ENCODE data around the gene STK32A. TPM values are rescaled to one million over a fixed set of nuclear protein-coding genes. Genes with fewer than 3 reads are reported as not detected.

STK32A gene
- polyA plus RNA-seq, 2 of the 4 experiments (the other 2 are of a cell fraction): 0.45 to 1.2 TPM

DNA sequence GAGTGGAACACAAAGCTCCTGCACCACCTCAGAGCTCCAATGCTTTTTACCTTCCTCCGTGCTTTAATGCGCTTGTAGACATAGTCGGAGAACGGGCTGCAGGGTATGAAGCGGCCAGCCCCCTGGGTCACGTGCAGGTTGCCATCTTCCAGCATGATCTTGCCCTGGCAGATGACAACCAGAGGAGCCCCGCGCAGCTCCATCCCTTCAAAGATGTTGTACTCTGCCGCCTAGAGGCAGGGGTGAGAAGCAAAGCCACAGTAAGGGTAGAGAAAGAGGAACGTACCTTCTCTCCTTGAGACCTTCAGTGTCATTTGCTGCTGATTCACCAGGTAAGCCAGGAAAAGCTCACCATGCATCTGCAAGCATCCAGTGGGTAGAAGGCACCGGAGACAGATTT, 162.8 kb downstream of the STK32A start:
- CTCF ChIA-PET: interaction anchor here (1.4 to 1.7 kb wide), 3 partner anchors 9 to 181 kb away, joined by 3 to 5 read pairs (median 3); no protein-coding TSS in a partner anchor
- 76% methylated on average over 11 of the region's 11 CpGs for WGBS (ENCODE audit: missing lambda C conversion rate)

DNA sequence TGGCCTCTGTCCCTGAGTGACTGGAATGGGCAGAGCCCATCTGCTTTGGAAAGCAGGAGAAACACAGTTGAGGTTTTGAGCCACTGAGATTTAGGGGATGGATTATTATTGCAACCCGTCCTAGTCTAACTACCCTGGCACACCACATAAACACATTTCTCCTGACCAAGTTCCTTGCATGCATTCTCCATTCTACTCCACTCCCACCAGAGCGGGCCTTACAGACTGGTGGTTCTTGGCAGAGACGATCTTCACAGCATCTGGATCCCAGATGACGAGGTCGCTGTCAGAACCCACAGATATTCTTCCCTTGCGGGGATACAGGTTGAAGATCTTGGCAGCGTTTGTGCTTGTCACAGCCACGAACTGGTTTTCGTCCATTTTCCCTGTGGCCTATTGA, 164.0 kb downstream of the STK32A start:
- ChIA-PET POLR2A (no interaction called here), CTCF (no interaction called here)
- FAIRE-seq: no peak
- 69% methylated on average over 9 of the region's 9 CpGs for WGBS (ENCODE audit: missing lambda C conversion rate)
- H3K4me3 ChIP-seq: no peak overlapping the region
- H3K4me1 ChIP-seq: peaks cover 6% of the 10 kb centered on the region
- ATAC-seq: no peak
- DNase-seq (ENCODE audit: low read depth in 1 of 2, low spot score in 1 of 2): no peak
- H3K4me2 ChIP-seq: no peak overlapping the region
- TF ChIP-seq JUN (IDR thresholded peaks at IDR 0.05) (no peak), ZFP36 (IDR thresholded peaks at IDR 0.05; ENCODE audit: borderline replicate concordance, partially characterized antibody) (no peak), MAFK (IDR thresholded peaks at IDR 0.05; ENCODE audit: partially characterized antibody) (no peak), FOSB (CRISPR knock-in tag; IDR thresholded peaks at IDR 0.05) (no peak)
- TF ChIP-seq, protein P1, sequence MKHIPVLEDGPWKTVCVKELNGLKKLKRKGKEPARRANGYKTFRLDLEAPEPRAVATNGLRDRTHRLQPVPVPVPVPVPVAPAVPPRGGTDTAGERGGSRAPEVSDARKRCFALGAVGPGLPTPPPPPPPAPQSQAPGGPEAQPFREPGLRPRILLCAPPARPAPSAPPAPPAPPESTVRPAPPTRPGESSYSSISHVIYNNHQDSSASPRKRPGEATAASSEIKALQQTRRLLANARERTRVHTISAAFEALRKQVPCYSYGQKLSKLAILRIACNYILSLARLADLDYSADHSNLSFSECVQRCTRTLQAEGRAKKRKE (CRISPR knock-in tag; IDR thresholded peaks at IDR 0.05; ENCODE audit: low read depth): no peak
- TF ChIP-seq, protein P2, sequence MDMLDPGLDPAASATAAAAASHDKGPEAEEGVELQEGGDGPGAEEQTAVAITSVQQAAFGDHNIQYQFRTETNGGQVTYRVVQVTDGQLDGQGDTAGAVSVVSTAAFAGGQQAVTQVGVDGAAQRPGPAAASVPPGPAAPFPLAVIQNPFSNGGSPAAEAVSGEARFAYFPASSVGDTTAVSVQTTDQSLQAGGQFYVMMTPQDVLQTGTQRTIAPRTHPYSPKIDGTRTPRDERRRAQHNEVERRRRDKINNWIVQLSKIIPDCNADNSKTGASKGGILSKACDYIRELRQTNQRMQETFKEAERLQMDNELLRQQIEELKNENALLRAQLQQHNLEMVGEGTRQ (IDR thresholded peaks at IDR 0.05): no peak
- TF ChIP-seq, protein P3, sequence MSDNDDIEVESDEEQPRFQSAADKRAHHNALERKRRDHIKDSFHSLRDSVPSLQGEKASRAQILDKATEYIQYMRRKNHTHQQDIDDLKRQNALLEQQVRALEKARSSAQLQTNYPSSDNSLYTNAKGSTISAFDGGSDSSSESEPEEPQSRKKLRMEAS (IDR thresholded peaks at IDR 0.05): no peak
- no peak overlapping the region for H3K27ac ChIP-seq
- no peaks in the 10 kb centered on the region for H3K9me3 ChIP-seq

More for the DNA sequence above, 162.8 kb downstream of the STK32A start:
- Histone ChIP-seq H3K4me2 (no peak overlapping the region), H3K4me3 (no peak overlapping the region), H3K27ac (no peak overlapping the region), H3K9me3 (no peaks in the 10 kb centered on the region), H3K4me1 (no peaks in the 10 kb centered on the region)
- DNase-seq (ENCODE audit: low read depth in 1 of 2, low spot score in 1 of 2) (peak in 1 of 2 experiments; percentile 23), ATAC-seq (peak; percentile 24 to 77; a peak in 3 of 6 replicates), FAIRE-seq (no peak)
- POLR2A ChIA-PET: no interaction called here
- TF ChIP-seq JUNB (IDR thresholded peaks at IDR 0.05) (no peak), POLR2AphosphoS2 (conservative IDR thresholded peaks at IDR 0.05; ENCODE audit: low read length) (no peak), NR3C1 (IDR thresholded peaks at IDR 0.05) (no peak), ZNF302 (CRISPR knock-in tag; IDR thresholded peaks at IDR 0.05) (no peak), SMC3 (IDR thresholded peaks at IDR 0.05) (no peak), HDAC2 (IDR thresholded peaks at IDR 0.05) (no peak), TP53 (CRISPR knock-in tag; IDR thresholded peaks at IDR 0.05) (no peak), MAZ (IDR thresholded peaks at IDR 0.05; ENCODE audit: borderline replicate concordance, low read depth, low read length) (no peak), ZSCAN20 (CRISPR knock-in tag; IDR thresholded peaks at IDR 0.05) (no peak), FOXS1 (CRISPR knock-in tag; IDR thresholded peaks at IDR 0.05) (no peak), FOSB (CRISPR knock-in tag; IDR thresholded peaks at IDR 0.05) (no peak), BHLHE40 (IDR thresholded peaks at IDR 0.05; ENCODE audit: low read depth, low read length) (no peak), NFE2L2 (conservative IDR thresholded peaks at IDR 0.05; ENCODE audit: low read length) (no peak), EHF (CRISPR knock-in tag; IDR thresholded peaks at IDR 0.05) (no peak), HOXB13 (CRISPR knock-in tag; IDR thresholded peaks at IDR 0.05; ENCODE audit: low read depth) (no peak), HEYL (CRISPR knock-in tag; IDR thresholded peaks at IDR 0.05) (no peak), KDM5A (IDR thresholded peaks at IDR 0.05) (no peak)
- TF ChIP-seq, protein P4, sequence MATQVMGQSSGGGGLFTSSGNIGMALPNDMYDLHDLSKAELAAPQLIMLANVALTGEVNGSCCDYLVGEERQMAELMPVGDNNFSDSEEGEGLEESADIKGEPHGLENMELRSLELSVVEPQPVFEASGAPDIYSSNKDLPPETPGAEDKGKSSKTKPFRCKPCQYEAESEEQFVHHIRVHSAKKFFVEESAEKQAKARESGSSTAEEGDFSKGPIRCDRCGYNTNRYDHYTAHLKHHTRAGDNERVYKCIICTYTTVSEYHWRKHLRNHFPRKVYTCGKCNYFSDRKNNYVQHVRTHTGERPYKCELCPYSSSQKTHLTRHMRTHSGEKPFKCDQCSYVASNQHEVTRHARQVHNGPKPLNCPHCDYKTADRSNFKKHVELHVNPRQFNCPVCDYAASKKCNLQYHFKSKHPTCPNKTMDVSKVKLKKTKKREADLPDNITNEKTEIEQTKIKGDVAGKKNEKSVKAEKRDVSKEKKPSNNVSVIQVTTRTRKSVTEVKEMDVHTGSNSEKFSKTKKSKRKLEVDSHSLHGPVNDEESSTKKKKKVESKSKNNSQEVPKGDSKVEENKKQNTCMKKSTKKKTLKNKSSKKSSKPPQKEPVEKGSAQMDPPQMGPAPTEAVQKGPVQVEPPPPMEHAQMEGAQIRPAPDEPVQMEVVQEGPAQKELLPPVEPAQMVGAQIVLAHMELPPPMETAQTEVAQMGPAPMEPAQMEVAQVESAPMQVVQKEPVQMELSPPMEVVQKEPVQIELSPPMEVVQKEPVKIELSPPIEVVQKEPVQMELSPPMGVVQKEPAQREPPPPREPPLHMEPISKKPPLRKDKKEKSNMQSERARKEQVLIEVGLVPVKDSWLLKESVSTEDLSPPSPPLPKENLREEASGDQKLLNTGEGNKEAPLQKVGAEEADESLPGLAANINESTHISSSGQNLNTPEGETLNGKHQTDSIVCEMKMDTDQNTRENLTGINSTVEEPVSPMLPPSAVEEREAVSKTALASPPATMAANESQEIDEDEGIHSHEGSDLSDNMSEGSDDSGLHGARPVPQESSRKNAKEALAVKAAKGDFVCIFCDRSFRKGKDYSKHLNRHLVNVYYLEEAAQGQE (IDR thresholded peaks at IDR 0.05): no peak
- TF ChIP-seq, protein P5, sequence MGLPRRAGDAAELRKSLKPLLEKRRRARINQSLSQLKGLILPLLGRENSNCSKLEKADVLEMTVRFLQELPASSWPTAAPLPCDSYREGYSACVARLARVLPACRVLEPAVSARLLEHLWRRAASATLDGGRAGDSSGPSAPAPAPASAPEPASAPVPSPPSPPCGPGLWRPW (IDR thresholded peaks at IDR 0.05): no peak

Measured in A549 (cell line).